Panc1 (cell line): ENCODE measurements around the gene DCTD. TPM values are rescaled to one million over a fixed set of nuclear protein-coding genes. Genes with fewer than 3 reads are reported as not detected.

Source experiments
- ATAC-seq: fragments of 200-7000 bp; cut with Tn5 transposase; 2 replicates; pipeline ENCODE4 v1.9.1; 2020; ENCODE audit warnings: mild to moderate bottlenecking, moderate library complexity
- BruUV-seq: library from RNA; stranded (reverse); fragments of 400-500 nt; replicated peaks from 2 replicates; lab custom pipeline; 2021; lab: Mats Ljungman, UMichigan
- CTCF ChIA-PET: fragments of 300-600 bp; sonication (Branson Sonifier 250); formaldehyde crosslinking; loops from one replicate; lab custom pipeline; 2022; ENCODE audit warnings: antibody characterized with exemption; lab: Charles Lee
- POLR2A ChIA-PET: fragments of 300-600 bp; sonication (Branson Sonifier 250); formaldehyde crosslinking; loops from one replicate; lab custom pipeline; 2022; ENCODE audit warnings: antibody characterized with exemption; lab: Charles Lee
- DNase-seq: peaks from one replicate; pipeline ENCODE4 v3.0.0-alpha.2; 2010; ENCODE audit warnings: low read depth, low spot score
- H3K27ac ChIP-seq: 2 replicates; pipeline ENCODE4 v1.5.1; 2011; ENCODE audit warnings: mild to moderate bottlenecking, low read length, inconsistent platforms
- H3K27me3 ChIP-seq: fragments of 200-500 bp; sonication (Bioruptor generic); 2 replicates; pipeline ENCODE4 v1.6.0; 2014; ENCODE audit warnings: low read length, inconsistent platforms; ENCODE audit not compliant: control insufficient read depth, insufficient read depth
- H3K36me3 ChIP-seq: fragments of 200-500 bp; sonication (Bioruptor generic); 2 replicates; pipeline ENCODE4 v1.5.1; 2014; ENCODE audit warnings: inconsistent platforms, mild to moderate bottlenecking, low read length, moderate library complexity; ENCODE audit not compliant: control insufficient read depth, insufficient read depth
- H3K4me1 ChIP-seq: 2 replicates; pipeline ENCODE4 v1.5.1; 2011; ENCODE audit warnings: inconsistent platforms, mild to moderate bottlenecking, low read length, moderate library complexity; ENCODE audit not compliant: control insufficient read depth, insufficient read depth
- H3K4me3 ChIP-seq, 2 experiments: 2 replicates each; pipeline ENCODE4 v1.5.1; 2011 to 2012; ENCODE audit warnings: low read depth in 2 of 2, low read length in 2 of 2, mild to moderate bottlenecking in 2 of 2, inconsistent platforms in 1 of 2, moderate library complexity in 1 of 2
- H3K9me3 ChIP-seq: fragments of 200-500 bp; sonication (Bioruptor generic); 2 replicates; pipeline ENCODE4 v1.5.1; 2014; ENCODE audit warnings: low read depth, mild to moderate bottlenecking, inconsistent platforms, low read length, moderate library complexity; ENCODE audit not compliant: control insufficient read depth, insufficient read depth
- CTCF ChIP-seq: fragments of 450-650 bp; IDR thresholded peaks from 2 replicates; pipeline ENCODE4 v1.5.1; 2017; ENCODE audit warnings: mild to moderate bottlenecking
- POLR2AphosphoS5 ChIP-seq: IDR thresholded peaks from 2 replicates; pipeline ENCODE4 v1.6.1; 2012; ENCODE audit warnings: mild to moderate bottlenecking, low read depth, low read length, moderate library complexity
- SIN3A ChIP-seq: IDR thresholded peaks from 2 replicates; pipeline ENCODE4 v1.6.1; 2012; ENCODE audit warnings: low read depth, mild to moderate bottlenecking, low read length, moderate library complexity, borderline replicate concordance; ENCODE audit not compliant: insufficient read depth
- TCF7L2 ChIP-seq: IDR thresholded peaks from 2 replicates; pipeline ENCODE4 v1.6.1; 2011; ENCODE audit warnings: mild to moderate bottlenecking, low read depth, low read length, inconsistent platforms
- in situ Hi-C: cut with HindIII; loops from 2 replicates; pipeline ENCODE4 v1.10.0; 2016; ENCODE audit warnings: low sequenced_read_pairs, low pct_unique_long_range_greater_than_20kb
- intact Hi-C: fragments of 100-400 bp; cut with micrococcal nuclease; formaldehyde crosslinking; loops from one replicate; pipeline ENCODE4 v1.10.0; 2022; ENCODE audit not compliant: unreplicated experiment
- total RNA-seq: library from RNA; stranded (reverse); gene quantifications from one replicate; pipeline ENCODE4 v1.2.1, GENCODE V29; 2021; ENCODE audit not compliant: unreplicated experiment
- TF ChIP-seq, protein P1 (sequence below), 2 experiments: IDR thresholded peaks; 2 replicates each; pipeline ENCODE4 v1.6.1; 2011 to 2012; ENCODE audit warnings: low read depth in 2 of 2, control low read depth in 1 of 2, low read length in 1 of 2, mild to moderate bottlenecking in 1 of 2, moderate library complexity in 1 of 2; ENCODE audit not compliant: insufficient read depth in 1 of 2

Gene DCTD
- total RNA-seq, 1 experiment from 2014 or later: 77.0 TPM

DNA sequence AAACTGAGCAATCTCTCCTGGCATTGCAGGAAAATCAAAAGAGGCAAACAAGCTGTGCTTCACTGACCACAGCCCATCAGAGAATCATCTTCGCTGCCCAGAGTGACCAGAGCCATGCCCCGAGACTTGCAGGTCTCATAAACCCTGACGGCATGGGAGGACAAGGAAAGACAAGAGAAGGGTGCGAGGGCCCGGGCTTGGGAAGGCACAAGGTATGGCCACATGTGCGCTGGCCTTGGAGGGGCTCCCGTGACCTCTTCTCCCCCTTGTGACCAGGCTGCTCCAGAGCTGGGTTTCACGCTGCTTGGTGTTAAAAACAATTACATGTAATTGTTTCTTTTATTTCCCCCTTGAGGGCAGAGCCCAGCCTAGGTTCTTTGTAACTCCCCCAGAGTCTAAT, 20.8 kb downstream of the DCTD start:
- no TSS peak for BruUV-seq
- no peak for TF ChIP-seq TCF7L2
- TF ChIP-seq SIN3A: no peak
- no peak for TF ChIP-seq POLR2AphosphoS5
- no peak for TF ChIP-seq CTCF
- TF ChIP-seq, protein P1, sequence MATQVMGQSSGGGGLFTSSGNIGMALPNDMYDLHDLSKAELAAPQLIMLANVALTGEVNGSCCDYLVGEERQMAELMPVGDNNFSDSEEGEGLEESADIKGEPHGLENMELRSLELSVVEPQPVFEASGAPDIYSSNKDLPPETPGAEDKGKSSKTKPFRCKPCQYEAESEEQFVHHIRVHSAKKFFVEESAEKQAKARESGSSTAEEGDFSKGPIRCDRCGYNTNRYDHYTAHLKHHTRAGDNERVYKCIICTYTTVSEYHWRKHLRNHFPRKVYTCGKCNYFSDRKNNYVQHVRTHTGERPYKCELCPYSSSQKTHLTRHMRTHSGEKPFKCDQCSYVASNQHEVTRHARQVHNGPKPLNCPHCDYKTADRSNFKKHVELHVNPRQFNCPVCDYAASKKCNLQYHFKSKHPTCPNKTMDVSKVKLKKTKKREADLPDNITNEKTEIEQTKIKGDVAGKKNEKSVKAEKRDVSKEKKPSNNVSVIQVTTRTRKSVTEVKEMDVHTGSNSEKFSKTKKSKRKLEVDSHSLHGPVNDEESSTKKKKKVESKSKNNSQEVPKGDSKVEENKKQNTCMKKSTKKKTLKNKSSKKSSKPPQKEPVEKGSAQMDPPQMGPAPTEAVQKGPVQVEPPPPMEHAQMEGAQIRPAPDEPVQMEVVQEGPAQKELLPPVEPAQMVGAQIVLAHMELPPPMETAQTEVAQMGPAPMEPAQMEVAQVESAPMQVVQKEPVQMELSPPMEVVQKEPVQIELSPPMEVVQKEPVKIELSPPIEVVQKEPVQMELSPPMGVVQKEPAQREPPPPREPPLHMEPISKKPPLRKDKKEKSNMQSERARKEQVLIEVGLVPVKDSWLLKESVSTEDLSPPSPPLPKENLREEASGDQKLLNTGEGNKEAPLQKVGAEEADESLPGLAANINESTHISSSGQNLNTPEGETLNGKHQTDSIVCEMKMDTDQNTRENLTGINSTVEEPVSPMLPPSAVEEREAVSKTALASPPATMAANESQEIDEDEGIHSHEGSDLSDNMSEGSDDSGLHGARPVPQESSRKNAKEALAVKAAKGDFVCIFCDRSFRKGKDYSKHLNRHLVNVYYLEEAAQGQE (IDR thresholded peaks at IDR 0.05; ENCODE audit: insufficient read depth in 1 of 2, low read depth in 2 of 2, low read length in 1 of 2): no peak
- no peak overlapping the region for H3K27ac ChIP-seq
- intact Hi-C loops: no loop called here
- in situ Hi-C loops: no loop called here
- ChIA-PET CTCF (no interaction called here), POLR2A (no interaction called here)
- no peaks in the 10 kb centered on the region for H3K27me3 ChIP-seq
- no peak overlapping the region for H3K4me3 ChIP-seq
- ATAC-seq: no peak
- no peak for DNase-seq
- H3K4me1 ChIP-seq: no peaks in the 10 kb centered on the region
- no peaks in the 10 kb centered on the region for H3K9me3 ChIP-seq
- no peaks in the 10 kb centered on the region; the same call in none of the 2 replicates for H3K36me3 ChIP-seq

GRCh38 chr4:182895791-182896292, 21.3 kb downstream of the DCTD start:
- Histone ChIP-seq H3K27ac (no peak overlapping the region), H3K9me3 (no peaks in the 10 kb centered on the region), H3K36me3 (no peaks in the 10 kb centered on the region; the same call in 1 of the 2 replicates), H3K4me1 (no peaks in the 10 kb centered on the region), H3K4me3 (no peak overlapping the region), H3K27me3 (no peaks in the 10 kb centered on the region)
- BruUV-seq: no TSS peak
- DNase-seq: no peak
- CTCF ChIA-PET: no interaction called here
- in situ Hi-C loops: no loop called here
- no peak for ATAC-seq
- POLR2A ChIA-PET: no interaction called here
- intact Hi-C loops: no loop called here
- TF ChIP-seq SIN3A: no peak
- no peak for TF ChIP-seq TCF7L2
- TF ChIP-seq CTCF: no peak
- TF ChIP-seq, protein P1 (IDR thresholded peaks at IDR 0.05; ENCODE audit: insufficient read depth in 1 of 2, low read depth in 2 of 2, low read length in 1 of 2): no peak
- no peak for TF ChIP-seq POLR2AphosphoS5
